AG04450 (cell line): ENCODE data around the gene ZNF501. TPM values are rescaled to one million over a fixed set of nuclear protein-coding genes. Genes with fewer than 3 reads are reported as not detected.
A peak's percentile ranks its signal among the peaks of the same experiment; 100 is the strongest.

Experiments
- CTCF ChIA-PET: fragments of 300-600, 350-600 bp; formaldehyde crosslinking; extraction: SDS; loops from one replicate; lab custom pipeline; 2022; ENCODE audit warnings: antibody characterized with exemption, inconsistent platforms; lab: Charles Lee
- POLR2A ChIA-PET: fragments of 350-600 bp; formaldehyde crosslinking; extraction: SDS; loops from one replicate; lab custom pipeline; 2021; ENCODE audit warnings: antibody characterized with exemption, inconsistent platforms; lab: Yijun Ruan, JAX
- DNase-seq: peaks from one replicate; pipeline ENCODE4 v3.0.0-alpha.2; 2011; ENCODE audit warnings: low read depth, low spot score
- H3K27ac ChIP-seq: one replicate; pipeline ENCODE4 v1.5.1; 2012; ENCODE audit warnings: low read depth, low read length, control low read depth
- H3K27me3 ChIP-seq: one replicate; pipeline ENCODE4 v1.6.0; 2012; ENCODE audit warnings: low read length; ENCODE audit not compliant: control insufficient read depth, insufficient read depth
- H3K4me3 ChIP-seq: 2 replicates; pipeline ENCODE4 v1.5.1; 2011; ENCODE audit warnings: mild to moderate bottlenecking, low read depth, low read length, control low read depth
- H3K9me3 ChIP-seq: 2 replicates; pipeline ENCODE4 v1.5.1; 2012; ENCODE audit warnings: low read length; ENCODE audit not compliant: control insufficient read depth, insufficient read depth
- CTCF ChIP-seq: IDR thresholded peaks from 2 replicates; pipeline ENCODE4 v1.5.1; 2011; ENCODE audit warnings: low read depth, low read length, control low read depth, inconsistent platforms
- polyA minus RNA-seq: library from RNA; depleted of rRNA, polyadenylated mRNA; stranded (reverse); fragments of >200 nt; gene quantifications from 2 replicates; pipeline ENCODE4 v1.2.3, GENCODE V29; 2011; rRNA and poly(A)+ RNA removed
- polyA plus RNA-seq: library from polyadenylated mRNA; depleted of rRNA; stranded (reverse); fragments of >200 nt; gene quantifications from 2 replicates; pipeline ENCODE4 v1.2.3, GENCODE V29; 2011; rRNA removed

The ZNF501 gene
- polyA plus RNA-seq, result 3.9 and 4.3 TPM in 2 replicates
- 6.4 and 7.2 TPM in 2 replicates for polyA minus RNA-seq

- ChIA-PET CTCF (interaction anchor here (2.2 kb wide), 1 partner anchor 185 kb away, joined by 8 read pairs; no protein-coding TSS in a partner anchor), POLR2A (interaction anchor here (0.6 to 1.6 kb wide), 5 partner anchors 15 to 81 kb away, joined by 4 to 18 read pairs (median 6); partner anchors contain the start of genes KIAA1143, KIF15, ZNF35 and ZNF502)
- no peaks in the 10 kb centered on the region for H3K27me3 ChIP-seq
- H3K4me3 ChIP-seq, result peak within 1 kb of the TSS; percentile 74
- DNase-seq, result peak; percentile 67
- peaks cover 62% of the 10 kb centered on the region for H3K9me3 ChIP-seq
- peak within 1 kb of the TSS; percentile 53 for H3K27ac ChIP-seq
- no peak for TF ChIP-seq CTCF
Measured at GRCh38 chr3:44729384-44729910, at the start of gene ZNF501. Gene ZNF501, plus strand, starts transcription at chr3:44729635. Its CDS starts 4,787 bp downstream, at chr3:44734422.

GRCh38 chr3:44680921-44681455 is 48.4 kb upstream of the ZNF501 start:
- Histone ChIP-seq H3K4me3 (no peak overlapping the region), H3K27ac (no peak overlapping the region), H3K9me3 (peaks cover 16% of the 10 kb centered on the region; the same call in 1 of the 2 replicates), H3K27me3 (no peaks in the 10 kb centered on the region)
- DNase-seq, result no peak
- ChIA-PET POLR2A (no interaction called here), CTCF (interaction anchor here (0.6 kb wide), 1 partner anchor 66 kb away, joined by 3 read pairs; no protein-coding TSS in a partner anchor)
- TF ChIP-seq CTCF, result no peak

GRCh38 chr3:44682182-44682896 is 47.1 kb upstream of the ZNF501 start:
- no peaks in the 10 kb centered on the region for H3K27me3 ChIP-seq
- POLR2A ChIA-PET, result no interaction called here
- H3K27ac ChIP-seq, result no peak overlapping the region
- CTCF ChIA-PET, result interaction anchor here (0.6 kb wide), 1 partner anchor 27 kb away, joined by 7 read pairs; no protein-coding TSS in a partner anchor
- peaks cover 18% of the 10 kb centered on the region; the same call in 1 of the 2 replicates for H3K9me3 ChIP-seq
- TF ChIP-seq CTCF, result no peak
- DNase-seq, result no peak
- H3K4me3 ChIP-seq, result no peak overlapping the region

- CTCF ChIA-PET, result no interaction called here
- POLR2A ChIA-PET, result interaction anchor here (1.3 kb wide), 1 partner anchor 101 kb away, joined by 6 read pairs; the partner anchor contains the start of gene ZNF660
- no peaks in the 10 kb centered on the region for H3K27me3 ChIP-seq
- H3K27ac ChIP-seq, result no peak overlapping the region
- H3K9me3 ChIP-seq, result peaks cover 18% of the 10 kb centered on the region; the same call in 1 of the 2 replicates
- H3K4me3 ChIP-seq, result peak overlapping the region; percentile 67
- no peak for TF ChIP-seq CTCF
- DNase-seq, result peak; percentile 59
Measured at GRCh38 chr3:44685128-44685800, 44.2 kb upstream of the ZNF501 start.
